GM12873 (cell line): ENCODE data around the gene OTC.

Experiments used
- TF ChIP-seq, protein P1 (sequence below): IDR thresholded peaks from 2 replicates; pipeline ENCODE4 v1.5.1; 2012; ENCODE audit warnings: low read depth, mild to moderate bottlenecking, moderate library complexity, low read length, control low read depth; ENCODE audit not compliant: insufficient read depth; ENCODE audit errors: missing control alignments

The OTC gene

DNA sequence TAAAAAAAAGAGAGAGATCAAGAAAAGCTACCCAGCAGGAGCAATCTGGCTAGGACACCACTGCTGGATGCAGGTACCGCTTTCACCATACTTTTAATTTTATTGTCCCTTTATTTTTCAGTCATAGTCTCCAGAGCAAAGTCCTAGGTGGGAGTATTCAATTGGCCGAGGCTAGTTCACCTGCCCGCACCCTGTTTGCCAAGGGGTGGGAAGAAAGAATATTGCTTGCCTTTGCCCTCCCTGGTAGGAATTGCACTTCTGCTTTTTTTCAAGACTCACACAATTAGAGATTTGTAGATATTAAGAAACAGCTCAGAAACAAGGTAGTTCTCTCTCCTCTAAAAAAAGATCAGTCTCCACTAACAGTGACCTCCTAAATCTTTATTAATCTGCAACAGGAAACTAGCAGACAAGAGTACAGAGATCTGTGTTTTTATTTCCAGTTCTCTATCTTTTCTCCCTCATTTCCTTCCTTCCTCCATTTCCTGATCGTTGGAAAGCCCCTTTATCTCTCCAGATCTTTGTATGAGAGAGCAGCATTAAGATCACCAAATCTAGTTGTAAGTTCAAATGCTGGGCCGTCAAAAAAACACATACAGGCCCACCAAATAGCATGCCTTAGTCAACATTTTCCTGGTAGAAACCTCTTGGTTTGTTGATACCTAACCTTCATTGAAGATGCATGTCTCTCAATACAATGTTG, 15.7 kb upstream of the OTC start:
- TF ChIP-seq, protein P1, sequence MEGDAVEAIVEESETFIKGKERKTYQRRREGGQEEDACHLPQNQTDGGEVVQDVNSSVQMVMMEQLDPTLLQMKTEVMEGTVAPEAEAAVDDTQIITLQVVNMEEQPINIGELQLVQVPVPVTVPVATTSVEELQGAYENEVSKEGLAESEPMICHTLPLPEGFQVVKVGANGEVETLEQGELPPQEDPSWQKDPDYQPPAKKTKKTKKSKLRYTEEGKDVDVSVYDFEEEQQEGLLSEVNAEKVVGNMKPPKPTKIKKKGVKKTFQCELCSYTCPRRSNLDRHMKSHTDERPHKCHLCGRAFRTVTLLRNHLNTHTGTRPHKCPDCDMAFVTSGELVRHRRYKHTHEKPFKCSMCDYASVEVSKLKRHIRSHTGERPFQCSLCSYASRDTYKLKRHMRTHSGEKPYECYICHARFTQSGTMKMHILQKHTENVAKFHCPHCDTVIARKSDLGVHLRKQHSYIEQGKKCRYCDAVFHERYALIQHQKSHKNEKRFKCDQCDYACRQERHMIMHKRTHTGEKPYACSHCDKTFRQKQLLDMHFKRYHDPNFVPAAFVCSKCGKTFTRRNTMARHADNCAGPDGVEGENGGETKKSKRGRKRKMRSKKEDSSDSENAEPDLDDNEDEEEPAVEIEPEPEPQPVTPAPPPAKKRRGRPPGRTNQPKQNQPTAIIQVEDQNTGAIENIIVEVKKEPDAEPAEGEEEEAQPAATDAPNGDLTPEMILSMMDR = no peak

DNA sequence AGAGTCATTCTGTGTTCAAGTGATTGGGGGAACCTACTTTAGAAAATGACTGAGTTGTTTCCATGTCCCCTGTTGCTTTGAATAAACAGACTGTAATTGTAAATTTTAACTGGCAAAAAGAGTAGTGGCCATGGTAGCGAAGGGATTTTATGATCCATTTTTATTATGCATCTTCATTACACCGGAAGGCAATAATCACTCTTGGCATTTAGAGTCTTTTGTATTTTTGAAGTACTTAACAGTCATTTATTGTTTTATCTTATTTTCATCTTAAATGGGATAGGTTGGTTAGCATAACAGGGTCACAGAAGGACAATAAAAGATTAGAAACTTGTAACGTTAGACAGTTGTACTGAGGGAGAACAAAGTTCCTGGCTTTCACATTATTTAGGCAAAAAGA, 11.0 kb upstream of the OTC start:
- TF ChIP-seq, protein P1 = no peak

DNA sequence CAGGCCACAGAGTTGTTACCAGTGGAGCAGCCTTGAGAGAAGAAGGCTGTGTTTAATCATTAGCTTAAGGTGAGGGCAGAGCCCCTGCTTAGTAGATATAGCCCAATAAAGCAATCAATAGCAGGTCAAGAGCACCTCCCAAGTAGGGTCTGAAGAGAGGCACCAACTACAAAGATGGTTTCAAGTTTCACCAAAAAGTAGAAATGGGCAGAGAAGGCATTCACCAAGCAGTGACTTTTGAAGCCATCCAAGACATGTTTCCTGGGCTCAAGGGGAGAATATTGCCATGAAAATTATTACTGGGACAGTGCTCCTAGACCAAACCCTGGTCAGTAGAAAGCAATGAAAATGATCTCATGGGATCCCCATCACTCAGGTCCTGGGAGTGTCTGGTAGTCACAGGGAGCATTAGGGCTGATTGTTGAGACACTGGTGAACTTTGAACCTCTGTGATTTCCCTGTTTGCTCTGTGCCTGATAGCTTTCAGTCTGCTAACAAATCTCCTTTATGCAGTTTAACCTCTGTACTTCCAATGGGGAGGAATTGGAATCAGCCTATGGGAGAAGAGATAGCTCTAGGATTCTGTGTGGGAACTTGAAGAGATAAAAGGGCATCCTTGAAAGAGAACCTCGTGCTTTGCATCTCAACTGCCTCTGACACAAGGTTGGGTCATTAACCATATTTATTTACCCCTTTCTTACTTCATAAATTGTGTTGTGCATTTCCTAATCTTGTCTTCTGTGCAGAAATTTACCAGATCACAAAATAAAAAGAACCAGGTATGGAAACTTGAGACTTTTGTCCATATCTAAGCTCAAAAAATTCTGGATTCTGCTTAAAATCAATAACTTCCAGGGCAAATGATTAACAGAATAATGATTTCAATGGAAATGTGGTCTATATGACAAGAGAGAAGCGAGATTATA, 9.3 kb upstream of the OTC start:
- TF ChIP-seq, protein P1 = no peak

DNA sequence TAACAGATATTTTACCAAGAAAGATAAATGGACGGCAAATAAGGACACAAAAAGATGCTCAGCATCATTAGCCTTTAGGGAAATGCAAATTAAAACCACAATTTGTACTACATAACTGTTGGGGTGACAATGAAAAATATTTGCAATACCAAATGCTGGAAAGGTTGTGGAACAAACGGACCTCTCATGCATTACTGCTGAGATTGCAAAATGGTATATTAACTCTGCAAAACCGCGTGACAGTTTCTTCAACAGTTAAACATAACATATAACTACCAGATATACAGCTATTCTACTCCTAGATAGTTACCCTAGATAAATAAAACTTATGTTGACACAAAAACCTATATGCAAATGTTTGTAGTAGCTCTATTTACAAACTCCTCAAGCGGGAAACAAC, 6.3 kb upstream of the OTC start:
- TF ChIP-seq, protein P1 = no peak

DNA sequence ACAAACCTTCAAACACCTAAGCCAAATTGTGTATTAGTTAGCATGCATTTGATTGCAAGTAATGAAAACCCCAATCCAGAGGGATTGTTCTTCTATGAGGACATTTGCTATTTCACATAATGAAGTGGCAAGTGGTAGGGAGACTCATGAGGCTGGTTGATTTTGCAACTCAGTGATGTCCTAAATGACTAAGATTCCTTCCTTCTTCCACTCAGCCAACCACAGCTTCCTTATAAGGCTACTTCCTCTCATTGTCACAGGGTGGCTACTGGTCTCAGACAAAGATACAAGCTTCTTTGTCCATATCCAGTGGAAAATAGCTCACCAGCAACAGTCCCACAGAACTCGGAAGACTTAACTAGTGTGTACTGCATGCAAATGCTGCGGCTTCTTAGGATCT, 5.3 kb upstream of the OTC start:
- TF ChIP-seq, protein P1 = no peak

DNA sequence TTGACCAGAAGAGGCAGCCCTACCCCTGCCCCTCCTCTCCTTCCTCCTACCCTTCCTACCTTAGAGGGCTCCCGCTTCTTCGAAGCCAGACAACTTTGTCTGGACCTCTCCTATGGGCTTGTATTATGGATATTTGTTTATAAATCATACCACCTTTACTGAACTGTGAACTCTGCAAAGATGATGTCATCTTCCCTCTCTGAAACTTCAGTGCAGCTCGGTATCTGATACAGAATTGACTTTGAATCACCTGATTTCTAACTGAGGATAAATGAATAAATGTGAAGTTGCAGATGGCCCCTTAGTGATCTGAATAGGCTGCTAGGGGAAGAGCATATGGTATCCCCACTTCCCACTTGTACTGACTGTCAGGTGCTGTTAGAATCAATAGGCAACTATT, 1.1 kb upstream of the OTC start:
- TF ChIP-seq, protein P1 = no peak

DNA sequence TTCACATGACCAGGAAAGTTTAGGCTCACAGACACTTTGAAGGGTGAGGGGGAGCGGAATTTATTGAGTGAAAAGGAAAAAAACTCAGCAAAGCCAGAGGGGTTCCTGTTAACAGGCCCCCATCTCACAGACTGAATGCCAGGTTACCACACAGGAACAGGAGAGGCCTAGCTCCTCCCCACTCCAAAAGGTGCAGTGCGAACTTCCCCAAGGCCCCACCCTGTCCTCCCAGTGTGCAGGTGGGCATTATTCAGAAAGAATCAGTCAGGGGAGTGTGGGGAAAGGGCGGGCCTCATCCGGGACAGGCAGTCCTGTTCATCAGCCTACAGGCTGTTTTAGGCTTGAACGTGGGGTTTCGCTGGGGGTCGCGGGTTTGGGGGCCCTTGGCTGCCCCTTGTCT, 4.0 kb downstream of the OTC start:
- TF ChIP-seq, protein P1 = no peak
